LNCaP clone FGC (cell line): ENCODE results near the gene GPC6.
"Not testable (repeated sequence)": the region's sequence is repeated elsewhere in the genome, so short reads cannot be mapped to it uniquely, and the experiment has no call there.

Experiments
- DNase-seq: peaks from one replicate; pipeline ENCODE4 v3.0.0-alpha.2; 2011; ENCODE audit warnings: low read depth
- H3K4me3 ChIP-seq: 2 replicates; pipeline ENCODE4 v1.5.1; 2011; ENCODE audit warnings: mild to moderate bottlenecking, low read depth, low read length, control low read depth
- TF ChIP-seq, protein P1 (sequence below): IDR thresholded peaks from 2 replicates; pipeline ENCODE4 v1.5.1; 2012; ENCODE audit warnings: mild to moderate bottlenecking; ENCODE audit not compliant: control insufficient read depth, insufficient read depth; ENCODE audit errors: extremely low read depth

The GPC6 gene

GRCh38 chr13:94198681-94199080, 972.1 kb downstream of the GPC6 start:
- TF ChIP-seq, protein P1, sequence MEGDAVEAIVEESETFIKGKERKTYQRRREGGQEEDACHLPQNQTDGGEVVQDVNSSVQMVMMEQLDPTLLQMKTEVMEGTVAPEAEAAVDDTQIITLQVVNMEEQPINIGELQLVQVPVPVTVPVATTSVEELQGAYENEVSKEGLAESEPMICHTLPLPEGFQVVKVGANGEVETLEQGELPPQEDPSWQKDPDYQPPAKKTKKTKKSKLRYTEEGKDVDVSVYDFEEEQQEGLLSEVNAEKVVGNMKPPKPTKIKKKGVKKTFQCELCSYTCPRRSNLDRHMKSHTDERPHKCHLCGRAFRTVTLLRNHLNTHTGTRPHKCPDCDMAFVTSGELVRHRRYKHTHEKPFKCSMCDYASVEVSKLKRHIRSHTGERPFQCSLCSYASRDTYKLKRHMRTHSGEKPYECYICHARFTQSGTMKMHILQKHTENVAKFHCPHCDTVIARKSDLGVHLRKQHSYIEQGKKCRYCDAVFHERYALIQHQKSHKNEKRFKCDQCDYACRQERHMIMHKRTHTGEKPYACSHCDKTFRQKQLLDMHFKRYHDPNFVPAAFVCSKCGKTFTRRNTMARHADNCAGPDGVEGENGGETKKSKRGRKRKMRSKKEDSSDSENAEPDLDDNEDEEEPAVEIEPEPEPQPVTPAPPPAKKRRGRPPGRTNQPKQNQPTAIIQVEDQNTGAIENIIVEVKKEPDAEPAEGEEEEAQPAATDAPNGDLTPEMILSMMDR: no peak

DNA sequence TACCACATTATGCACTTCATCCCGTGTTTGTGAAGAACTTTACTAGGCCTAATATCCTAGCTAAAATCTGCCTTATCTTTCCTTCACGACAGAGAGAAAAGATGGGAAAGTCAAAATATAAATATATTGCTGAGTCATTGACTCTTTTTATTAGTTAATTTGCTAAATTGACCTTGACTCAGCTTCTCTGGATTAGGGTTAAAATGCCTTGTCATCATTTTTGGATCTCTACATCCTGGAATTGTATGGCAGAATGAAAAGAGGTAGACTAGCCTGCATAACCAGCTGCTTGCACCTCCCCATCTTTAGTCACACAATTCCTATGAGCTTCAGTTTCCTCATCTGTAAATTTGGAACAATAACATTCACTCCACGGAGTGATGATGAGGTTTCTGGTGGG, 972.5 kb downstream of the GPC6 start:
- H3K4me3 ChIP-seq: no peak overlapping the region
- TF ChIP-seq, protein P1: no peak

More at GRCh38 chr13:94198681-94199080, 972.1 kb downstream of the GPC6 start:
- no peak overlapping the region for H3K4me3 ChIP-seq
- DNase-seq: no peak

GRCh38 chr13:94201022-94201421, 974.4 kb downstream of the GPC6 start:
- no peak for DNase-seq
- TF ChIP-seq, protein P1: no peak
- H3K4me3 ChIP-seq: no peak overlapping the region

More for the DNA sequence above, 972.5 kb downstream of the GPC6 start:
- no peak for DNase-seq

DNA sequence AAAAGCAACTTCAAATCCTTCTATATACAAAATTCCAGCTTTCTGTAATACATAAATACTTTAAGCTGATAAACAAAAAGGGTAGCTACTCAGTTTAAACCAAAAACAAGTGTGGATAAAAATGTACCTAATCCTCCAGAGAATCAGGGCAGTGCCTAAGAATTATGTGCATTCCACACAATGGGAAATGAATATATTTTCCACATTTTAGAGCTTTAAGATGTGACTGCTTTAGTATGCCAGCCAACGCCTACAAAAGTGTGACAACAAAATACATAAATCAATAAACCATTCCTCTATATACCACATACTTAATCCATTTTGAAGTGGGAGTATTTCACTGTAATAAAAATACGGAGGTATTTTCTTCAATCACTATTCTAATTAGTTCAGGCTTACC, 977.6 kb downstream of the GPC6 start:
- DNase-seq: no peak
- TF ChIP-seq, protein P1: no peak
- H3K4me3 ChIP-seq: no peak overlapping the region

GRCh38 chr13:94204946-94205345, 978.3 kb downstream of the GPC6 start:
- peak; percentile 48 for DNase-seq
- no peak overlapping the region for H3K4me3 ChIP-seq
- TF ChIP-seq, protein P1: no peak

GRCh38 chr13:94205896-94206295, 979.3 kb downstream of the GPC6 start:
- TF ChIP-seq, protein P1: no peak
- H3K4me3 ChIP-seq: no peak overlapping the region
- no peak for DNase-seq

GRCh38 chr13:94209117-94209516, 982.5 kb downstream of the GPC6 start:
- no peak overlapping the region for H3K4me3 ChIP-seq
- peak; percentile 59 for DNase-seq
- TF ChIP-seq, protein P1: no peak

DNA sequence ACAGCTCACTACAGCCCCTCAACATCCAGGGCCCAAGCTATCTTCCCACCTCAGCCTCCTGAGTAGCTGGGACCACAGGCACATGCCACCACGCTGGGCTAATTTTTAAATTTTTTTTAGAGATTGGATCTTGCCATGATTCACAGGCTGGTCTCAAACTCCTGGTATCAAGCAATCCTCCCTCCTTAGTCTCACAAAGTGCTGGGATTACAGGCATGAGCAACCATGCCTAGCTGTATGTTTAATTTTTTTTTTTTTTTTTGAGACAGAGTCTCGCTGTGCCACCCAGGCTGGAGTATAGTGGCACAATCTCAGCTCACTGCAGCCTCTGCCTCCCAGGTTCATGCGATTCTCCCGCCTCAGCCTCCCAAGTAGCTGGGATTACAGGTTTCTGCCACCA, 983.3 kb downstream of the GPC6 start:
- DNase-seq, H3K4me3 ChIP-seq: not testable (repeated sequence)
